HepG2 (cell line): ENCODE results near the gene FGD2. TPM values are rescaled to one million over a fixed set of nuclear protein-coding genes. Genes with fewer than 3 reads are reported as not detected.

Experiments used
- ADNP ChIP-seq: sonication (generic); formaldehyde crosslinking; IDR thresholded peaks from 2 replicates; pipeline ENCODE4 v1.4.0; 2020; ENCODE audit warnings: missing genetic modification reagents
- BRCA1 ChIP-seq: sonication (generic); formaldehyde crosslinking; IDR thresholded peaks from 2 replicates; pipeline ENCODE4 v1.4.0; 2020; ENCODE audit warnings: missing genetic modification reagents
- ESRRA ChIP-seq: sonication (generic); formaldehyde crosslinking; IDR thresholded peaks from 2 replicates; pipeline ENCODE4 v1.5.1; 2020; ENCODE audit warnings: mild to moderate bottlenecking, low read depth, missing genetic modification reagents
- HDAC1 ChIP-seq: sonication (generic); formaldehyde crosslinking; IDR thresholded peaks from 2 replicates; pipeline ENCODE4 v1.5.1; 2020; ENCODE audit warnings: mild to moderate bottlenecking, missing genetic modification reagents
- KAT8 ChIP-seq: IDR thresholded peaks from 2 replicates; pipeline ENCODE4 v1.6.1; 2016; ENCODE audit warnings: missing genetic modification reagents, missing compliant biosample characterization
- RNF2 ChIP-seq: fragments of 450-650 bp; conservative IDR thresholded peaks from 2 replicates; pipeline ENCODE4 v1.6.1; 2016; ENCODE audit warnings: low read depth
- SALL1 ChIP-seq: sonication (generic); formaldehyde crosslinking; IDR thresholded peaks from 2 replicates; pipeline ENCODE4 v1.8.0; 2022; ENCODE audit warnings: mild to moderate bottlenecking, missing genetic modification reagents
- ZNF12 ChIP-seq: sonication (generic); formaldehyde crosslinking; IDR thresholded peaks from 2 replicates; pipeline ENCODE4 v1.5.0; 2020; ENCODE audit warnings: missing genetic modification reagents
- ZNF557 ChIP-seq: sonication (generic); formaldehyde crosslinking; IDR thresholded peaks from 2 replicates; pipeline ENCODE4 v1.4.0; 2020; ENCODE audit warnings: missing genetic modification reagents
- ZNF629 ChIP-seq: sonication (generic); formaldehyde crosslinking; conservative IDR thresholded peaks from 2 replicates; pipeline ENCODE4 v1.5.0; 2020; ENCODE audit warnings: missing genetic modification reagents
- ZNF766 ChIP-seq: sonication (generic); formaldehyde crosslinking; IDR thresholded peaks from 2 replicates; pipeline ENCODE4 v1.5.0; 2020; ENCODE audit warnings: missing genetic modification reagents, borderline replicate concordance
- ZNF788 ChIP-seq: sonication (generic); formaldehyde crosslinking; IDR thresholded peaks from 2 replicates; pipeline ENCODE4 v1.5.0; 2020; ENCODE audit warnings: mild to moderate bottlenecking, missing genetic modification reagents, borderline replicate concordance
- ZSCAN12 ChIP-seq: sonication (generic); formaldehyde crosslinking; IDR thresholded peaks from 2 replicates; pipeline ENCODE4 v1.9.0; 2021; ENCODE audit warnings: mild to moderate bottlenecking, missing genetic modification reagents
- ZSCAN31 ChIP-seq: sonication (generic); formaldehyde crosslinking; IDR thresholded peaks from 2 replicates; pipeline ENCODE4 v1.5.0; 2020; ENCODE audit warnings: low read depth, mild to moderate bottlenecking, missing genetic modification reagents
- polyA plus RNA-seq, 8 experiments: library from polyadenylated mRNA; depleted of rRNA in 3 of 8; stranded (reverse) in 7 of 8; unstranded in 1 of 8; fragments of >200 nt; fragmentation: Illumina TruSeq in 4 of 8; extraction: Trizol in 4 of 8; gene quantifications; 2 replicates each; pipeline versions ENCODE4 v1.2.1 to v1.2.3, GENCODE V29; 2011 to 2016; ENCODE audit warnings: low read depth in 4 of 8, missing spikeins in 1 of 8, mixed read lengths in 1 of 8; ENCODE audit not compliant: insufficient read depth in 1 of 8
- total RNA-seq, 5 experiments: library from RNA; depleted of rRNA; stranded (reverse); fragments of >200 nt; fragmentation: Illumina TruSeq; extraction: Trizol; gene quantifications; 2 replicates each; pipeline ENCODE4 v1.2.3, GENCODE V29; 2016; ENCODE audit warnings: low read depth in 1 of 5
- TF ChIP-seq, protein P1 (sequence below): sonication (generic); formaldehyde crosslinking; IDR thresholded peaks from 2 replicates; pipeline ENCODE4 v1.9.0; 2022; ENCODE audit warnings: low read depth, missing genetic modification reagents
- TF ChIP-seq, protein P2 (sequence below): sonication (generic); formaldehyde crosslinking; IDR thresholded peaks from 2 replicates; pipeline ENCODE4 v1.5.0; 2020; ENCODE audit warnings: mild to moderate bottlenecking, missing genetic modification reagents
- TF ChIP-seq, protein P3 (sequence below): sonication (generic); formaldehyde crosslinking; IDR thresholded peaks from 2 replicates; pipeline ENCODE4 v1.4.0; 2020; ENCODE audit warnings: missing genetic modification reagents
- TF ChIP-seq, protein P4 (sequence below): sonication (generic); formaldehyde crosslinking; IDR thresholded peaks from 2 replicates; pipeline ENCODE4 v1.4.0; 2020; ENCODE audit warnings: missing genetic modification reagents
- TF ChIP-seq, protein P5 (sequence below): sonication (generic); formaldehyde crosslinking; IDR thresholded peaks from 2 replicates; pipeline ENCODE4 v1.4.0; 2020; ENCODE audit warnings: missing genetic modification reagents
- TF ChIP-seq, protein P6 (sequence below): sonication (generic); formaldehyde crosslinking; IDR thresholded peaks from 2 replicates; pipeline ENCODE4 v1.5.0; 2020; ENCODE audit warnings: mild to moderate bottlenecking, missing genetic modification reagents

The FGD2 gene
- total and polyA plus RNA-seq, 2 of the 13 experiments (the other 11 are each of a cell fraction or from before 2014, with no cell fraction given): not detected

DNA sequence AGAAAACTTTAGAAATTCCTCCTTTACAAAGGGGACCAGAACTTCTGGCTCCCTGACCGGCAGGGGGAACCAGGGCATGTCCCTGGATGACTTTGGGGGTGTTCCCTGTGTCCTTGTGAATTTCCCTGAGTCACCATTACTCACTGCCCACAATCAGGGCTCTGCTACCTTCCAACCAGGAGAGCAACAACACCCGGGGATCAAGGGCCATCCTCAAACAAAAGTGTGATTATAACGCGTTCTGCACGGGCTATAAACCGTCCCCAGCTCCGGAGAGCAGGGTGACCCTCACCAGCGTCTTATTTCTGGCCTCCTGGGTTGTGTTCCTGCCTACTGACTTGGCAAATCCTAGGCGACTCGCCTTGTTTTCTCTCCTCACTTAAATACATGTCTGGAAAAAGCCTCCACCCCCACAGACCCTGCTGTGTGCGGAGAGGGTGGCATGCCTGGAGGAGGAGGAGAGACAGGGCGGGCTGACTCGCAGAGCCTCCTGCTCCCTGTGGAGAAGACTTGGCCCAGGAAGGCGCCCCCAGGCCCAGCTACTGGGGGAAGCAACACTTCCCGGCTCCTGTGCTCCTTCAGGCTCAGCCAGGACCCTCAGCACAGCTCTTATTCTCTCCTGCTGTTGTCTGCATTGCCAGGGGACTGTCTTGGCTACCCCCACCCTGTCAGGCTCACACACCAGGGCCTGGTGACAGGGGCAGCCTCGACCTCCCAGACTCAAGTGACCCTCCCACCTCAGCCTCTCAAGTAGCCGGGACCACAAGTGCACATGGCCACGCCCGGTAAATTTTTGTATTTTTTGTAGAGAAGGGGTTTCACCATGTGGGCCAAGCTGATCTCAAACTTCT lies 54.1 kb downstream of the FGD2 start (continued):
- TF ChIP-seq, protein P1, sequence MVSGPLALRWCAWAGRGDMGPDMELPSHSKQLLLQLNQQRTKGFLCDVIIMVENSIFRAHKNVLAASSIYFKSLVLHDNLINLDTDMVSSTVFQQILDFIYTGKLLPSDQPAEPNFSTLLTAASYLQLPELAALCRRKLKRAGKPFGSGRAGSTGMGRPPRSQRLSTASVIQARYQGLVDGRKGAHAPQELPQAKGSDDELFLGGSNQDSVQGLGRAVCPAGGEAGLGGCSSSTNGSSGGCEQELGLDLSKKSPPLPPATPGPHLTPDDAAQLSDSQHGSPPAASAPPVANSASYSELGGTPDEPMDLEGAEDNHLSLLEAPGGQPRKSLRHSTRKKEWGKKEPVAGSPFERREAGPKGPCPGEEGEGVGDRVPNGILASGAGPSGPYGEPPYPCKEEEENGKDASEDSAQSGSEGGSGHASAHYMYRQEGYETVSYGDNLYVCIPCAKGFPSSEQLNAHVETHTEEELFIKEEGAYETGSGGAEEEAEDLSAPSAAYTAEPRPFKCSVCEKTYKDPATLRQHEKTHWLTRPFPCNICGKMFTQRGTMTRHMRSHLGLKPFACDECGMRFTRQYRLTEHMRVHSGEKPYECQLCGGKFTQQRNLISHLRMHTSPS (CRISPR knock-in tag): peak; percentile 81; the same call in 1 of the 2 replicates
- TF ChIP-seq, protein P2, sequence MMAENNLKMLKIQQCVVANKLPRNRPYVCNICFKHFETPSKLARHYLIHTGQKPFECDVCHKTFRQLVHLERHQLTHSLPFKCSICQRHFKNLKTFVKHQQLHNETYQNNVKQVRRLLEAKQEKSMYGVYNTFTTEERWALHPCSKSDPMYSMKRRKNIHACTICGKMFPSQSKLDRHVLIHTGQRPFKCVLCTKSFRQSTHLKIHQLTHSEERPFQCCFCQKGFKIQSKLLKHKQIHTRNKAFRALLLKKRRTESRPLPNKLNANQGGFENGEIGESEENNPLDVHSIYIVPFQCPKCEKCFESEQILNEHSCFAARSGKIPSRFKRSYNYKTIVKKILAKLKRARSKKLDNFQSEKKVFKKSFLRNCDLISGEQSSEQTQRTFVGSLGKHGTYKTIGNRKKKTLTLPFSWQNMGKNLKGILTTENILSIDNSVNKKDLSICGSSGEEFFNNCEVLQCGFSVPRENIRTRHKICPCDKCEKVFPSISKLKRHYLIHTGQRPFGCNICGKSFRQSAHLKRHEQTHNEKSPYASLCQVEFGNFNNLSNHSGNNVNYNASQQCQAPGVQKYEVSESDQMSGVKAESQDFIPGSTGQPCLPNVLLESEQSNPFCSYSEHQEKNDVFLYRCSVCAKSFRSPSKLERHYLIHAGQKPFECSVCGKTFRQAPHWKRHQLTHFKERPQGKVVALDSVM (CRISPR knock-in tag): peak; percentile 52; the same call in 1 of the 2 replicates
- TF ChIP-seq ZNF766 (CRISPR knock-in tag) (no peak), ZNF629 (CRISPR knock-in tag) (no peak), ESRRA (CRISPR knock-in tag) (peak; percentile 93), ZSCAN12 (CRISPR knock-in tag) (no peak; the same call in 1 of the 2 replicates), ADNP (CRISPR knock-in tag) (no peak), HDAC1 (peak; percentile 68; the same call in 1 of the 2 replicates), ZNF788 (peak; percentile 74; the same call in 1 of the 2 replicates), ZNF12 (CRISPR knock-in tag) (peak; percentile 69; the same call in 1 of the 2 replicates), BRCA1 (CRISPR knock-in tag) (no peak; the same call in 1 of the 2 replicates), KAT8 (peak; percentile 89), RNF2 (no peak; the same call in 1 of the 2 replicates), ZSCAN31 (CRISPR knock-in tag) (peak; percentile 58), ZNF557 (no peak), SALL1 (CRISPR knock-in tag) (peak; percentile 95)
- TF ChIP-seq, protein P3, sequence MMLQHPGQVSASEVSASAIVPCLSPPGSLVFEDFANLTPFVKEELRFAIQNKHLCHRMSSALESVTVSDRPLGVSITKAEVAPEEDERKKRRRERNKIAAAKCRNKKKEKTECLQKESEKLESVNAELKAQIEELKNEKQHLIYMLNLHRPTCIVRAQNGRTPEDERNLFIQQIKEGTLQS (CRISPR knock-in tag): peak; percentile 71
- TF ChIP-seq, protein P4, sequence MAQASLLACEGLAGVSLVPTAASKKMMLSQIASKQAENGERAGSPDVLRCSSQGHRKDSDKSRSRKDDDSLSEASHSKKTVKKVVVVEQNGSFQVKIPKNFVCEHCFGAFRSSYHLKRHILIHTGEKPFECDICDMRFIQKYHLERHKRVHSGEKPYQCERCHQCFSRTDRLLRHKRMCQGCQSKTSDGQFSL (CRISPR knock-in tag): peak; percentile 88
- TF ChIP-seq, protein P5, sequence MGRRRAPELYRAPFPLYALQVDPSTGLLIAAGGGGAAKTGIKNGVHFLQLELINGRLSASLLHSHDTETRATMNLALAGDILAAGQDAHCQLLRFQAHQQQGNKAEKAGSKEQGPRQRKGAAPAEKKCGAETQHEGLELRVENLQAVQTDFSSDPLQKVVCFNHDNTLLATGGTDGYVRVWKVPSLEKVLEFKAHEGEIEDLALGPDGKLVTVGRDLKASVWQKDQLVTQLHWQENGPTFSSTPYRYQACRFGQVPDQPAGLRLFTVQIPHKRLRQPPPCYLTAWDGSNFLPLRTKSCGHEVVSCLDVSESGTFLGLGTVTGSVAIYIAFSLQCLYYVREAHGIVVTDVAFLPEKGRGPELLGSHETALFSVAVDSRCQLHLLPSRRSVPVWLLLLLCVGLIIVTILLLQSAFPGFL: no peak
- TF ChIP-seq, protein P6, sequence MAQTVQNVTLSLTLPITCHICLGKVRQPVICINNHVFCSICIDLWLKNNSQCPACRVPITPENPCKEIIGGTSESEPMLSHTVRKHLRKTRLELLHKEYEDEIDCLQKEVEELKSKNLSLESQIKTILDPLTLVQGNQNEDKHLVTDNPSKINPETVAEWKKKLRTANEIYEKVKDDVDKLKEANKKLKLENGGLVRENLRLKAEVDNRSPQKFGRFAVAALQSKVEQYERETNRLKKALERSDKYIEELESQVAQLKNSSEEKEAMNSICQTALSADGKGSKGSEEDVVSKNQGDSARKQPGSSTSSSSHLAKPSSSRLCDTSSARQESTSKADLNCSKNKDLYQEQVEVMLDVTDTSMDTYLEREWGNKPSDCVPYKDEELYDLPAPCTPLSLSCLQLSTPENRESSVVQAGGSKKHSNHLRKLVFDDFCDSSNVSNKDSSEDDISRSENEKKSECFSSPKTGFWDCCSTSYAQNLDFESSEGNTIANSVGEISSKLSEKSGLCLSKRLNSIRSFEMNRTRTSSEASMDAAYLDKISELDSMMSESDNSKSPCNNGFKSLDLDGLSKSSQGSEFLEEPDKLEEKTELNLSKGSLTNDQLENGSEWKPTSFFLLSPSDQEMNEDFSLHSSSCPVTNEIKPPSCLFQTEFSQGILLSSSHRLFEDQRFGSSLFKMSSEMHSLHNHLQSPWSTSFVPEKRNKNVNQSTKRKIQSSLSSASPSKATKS (CRISPR knock-in tag): no peak
